GM12892 (cell line): ENCODE measurements around the gene PYY.

Experiments used
- POLR2A ChIP-seq: IDR thresholded peaks from 2 replicates; pipeline ENCODE4 v1.6.1; 2011; ENCODE audit warnings: low read depth, low read length, control low read depth
- POLR2AphosphoS5 ChIP-seq: IDR thresholded peaks from 2 replicates; pipeline ENCODE4 v1.6.1; 2011; ENCODE audit warnings: low read depth, low read length, control low read depth
- TAF1 ChIP-seq: IDR thresholded peaks from 2 replicates; pipeline ENCODE4 v1.6.1; 2011; ENCODE audit warnings: low read depth, mild to moderate bottlenecking, control low read depth, low read length, borderline replicate concordance

- TF ChIP-seq POLR2A, result no peak
- TF ChIP-seq POLR2AphosphoS5, result no peak
- TF ChIP-seq TAF1, result no peak
Measured at GRCh38 chr17:43906951-43907424, 46.8 kb downstream of the PYY start.
